ENCODE results near the gene TP63.

The TP63 gene

GRCh38 chr3:189900578-189900977 lies 269.4 kb downstream of the TP63 start:
- H3K4me3 ChIP-seq (ENCODE audit: low read depth, low read length) = no peak overlapping the region
- no peak for TF ChIP-seq CTCF (IDR thresholded peaks at IDR 0.05; ENCODE audit: low read depth, low read length)
- no peak for TF ChIP-seq POLR2A (IDR thresholded peaks at IDR 0.05; ENCODE audit: extremely low read depth, insufficient read length)
- TF ChIP-seq MAX (IDR thresholded peaks at IDR 0.05; ENCODE audit: low read depth, low read length) = no peak
- no peak for TF ChIP-seq MYC (IDR thresholded peaks at IDR 0.05; ENCODE audit: low read depth, low read length)
- DNase-seq (ENCODE audit: low read depth) = no peak

GRCh38 chr3:189901481-189901880 lies 270.3 kb downstream of the TP63 start:
- H3K4me3 ChIP-seq (ENCODE audit: low read depth, low read length) = no peak overlapping the region
- DNase-seq (ENCODE audit: low read depth) = no peak
- no peak for TF ChIP-seq POLR2A (IDR thresholded peaks at IDR 0.05; ENCODE audit: extremely low read depth, insufficient read length)
- no peak for TF ChIP-seq MYC (IDR thresholded peaks at IDR 0.05; ENCODE audit: low read depth, low read length)
- TF ChIP-seq MAX (IDR thresholded peaks at IDR 0.05; ENCODE audit: low read depth, low read length) = no peak

- no peak for DNase-seq (ENCODE audit: low read depth)
- no peak overlapping the region for H3K4me3 ChIP-seq (ENCODE audit: low read depth, low read length)
- TF ChIP-seq CTCF (IDR thresholded peaks at IDR 0.05; ENCODE audit: low read depth, low read length) (no peak), MYC (IDR thresholded peaks at IDR 0.05; ENCODE audit: low read depth, low read length) (no peak), MAX (IDR thresholded peaks at IDR 0.05; ENCODE audit: low read depth, low read length) (no peak), POLR2A (IDR thresholded peaks at IDR 0.05; ENCODE audit: extremely low read depth, insufficient read length) (no peak)
Measured at GRCh38 chr3:189902230-189903186, 271.3 kb downstream of the TP63 start.

DNA sequence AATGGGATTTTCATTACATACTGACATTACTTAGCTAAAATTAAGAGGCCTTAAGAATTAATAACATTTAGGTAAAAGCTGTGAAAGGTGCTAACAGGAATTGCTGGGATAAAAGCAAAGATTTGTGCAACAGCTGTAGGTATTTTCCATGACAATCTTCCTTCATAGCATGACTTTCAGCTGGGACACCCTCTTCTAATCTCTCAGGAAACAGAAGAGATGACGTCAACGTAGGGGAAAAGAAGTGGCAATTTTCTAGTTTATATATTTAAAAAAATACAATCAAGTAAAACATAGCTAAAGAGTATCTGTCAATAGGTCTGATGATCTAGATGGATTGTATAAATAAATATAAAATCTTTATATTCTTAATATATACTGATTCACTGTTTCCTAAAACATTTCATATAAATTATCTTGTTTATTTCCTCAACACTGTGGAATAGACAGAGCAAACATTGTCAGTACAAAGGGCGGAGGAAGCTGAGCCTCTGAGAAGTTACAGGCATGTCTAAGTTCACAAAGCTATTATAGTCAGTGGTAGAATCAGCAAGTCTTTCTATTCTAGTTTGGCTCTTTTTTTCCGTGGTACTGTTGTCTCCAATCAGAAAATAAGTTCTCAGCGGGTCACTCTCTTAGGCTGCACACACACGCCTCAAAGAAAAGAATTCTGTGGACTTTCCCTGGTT lies 272.5 kb downstream of the TP63 start:
- DNase-seq (ENCODE audit: low read depth) = no peak
- H3K4me3 ChIP-seq (ENCODE audit: low read depth, low read length) = no peak overlapping the region
- TF ChIP-seq POLR2A (IDR thresholded peaks at IDR 0.05; ENCODE audit: extremely low read depth, insufficient read length) = no peak
- TF ChIP-seq MYC (IDR thresholded peaks at IDR 0.05; ENCODE audit: low read depth, low read length) = no peak
- TF ChIP-seq CTCF (IDR thresholded peaks at IDR 0.05; ENCODE audit: low read depth, low read length) = no peak
- no peak for TF ChIP-seq MAX (IDR thresholded peaks at IDR 0.05; ENCODE audit: low read depth, low read length)

GRCh38 chr3:189907803-189908202 lies 276.6 kb downstream of the TP63 start:
- no peak for DNase-seq (ENCODE audit: low read depth)
- H3K4me3 ChIP-seq (ENCODE audit: low read depth, low read length) = no peak overlapping the region
- TF ChIP-seq MYC (IDR thresholded peaks at IDR 0.05; ENCODE audit: low read depth, low read length) = no peak

DNA sequence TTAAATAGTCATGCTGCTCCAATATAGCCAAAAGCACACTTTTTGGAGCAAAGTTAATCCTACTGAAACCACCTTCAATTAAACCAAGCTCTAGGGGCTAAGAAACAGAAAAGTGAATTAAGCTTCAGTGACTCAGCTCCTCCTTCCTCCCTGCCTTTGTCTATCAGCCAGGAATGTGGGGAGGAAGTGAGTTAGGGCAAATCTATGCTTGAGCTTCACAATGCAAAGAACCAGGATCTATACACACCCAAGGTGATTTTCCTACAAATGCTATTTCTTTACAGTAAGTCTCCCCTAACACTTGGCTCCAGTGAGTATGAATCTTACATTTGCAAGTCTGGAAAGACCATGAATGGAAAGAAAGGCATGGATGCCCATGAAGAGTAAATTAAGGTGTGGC lies 277.5 kb downstream of the TP63 start:
- no peak for TF ChIP-seq POLR2A (IDR thresholded peaks at IDR 0.05; ENCODE audit: extremely low read depth, insufficient read length)
- TF ChIP-seq MYC (IDR thresholded peaks at IDR 0.05; ENCODE audit: low read depth, low read length) = no peak
- TF ChIP-seq MAX (IDR thresholded peaks at IDR 0.05; ENCODE audit: low read depth, low read length) = no peak
- no peak for TF ChIP-seq CTCF (IDR thresholded peaks at IDR 0.05; ENCODE audit: low read depth, low read length)
- DNase-seq (ENCODE audit: low read depth) = no peak
- no peak overlapping the region for H3K4me3 ChIP-seq (ENCODE audit: low read depth, low read length)
